GM19438 (cell line): Measurements from ENCODE around the gene DDX60.
"Not testable (repeated sequence)": the region's sequence is repeated elsewhere in the genome, so short reads cannot be mapped to it uniquely, and the experiment has no call there.

ENCODE experiments used
- ATAC-seq: cut with Tn5 transposase; IDR thresholded peaks from one replicate; pipeline ENCODE4 v1.9.1; 2021; ENCODE audit warnings: low read depth; ENCODE audit not compliant: unreplicated experiment

The DDX60 gene

DNA sequence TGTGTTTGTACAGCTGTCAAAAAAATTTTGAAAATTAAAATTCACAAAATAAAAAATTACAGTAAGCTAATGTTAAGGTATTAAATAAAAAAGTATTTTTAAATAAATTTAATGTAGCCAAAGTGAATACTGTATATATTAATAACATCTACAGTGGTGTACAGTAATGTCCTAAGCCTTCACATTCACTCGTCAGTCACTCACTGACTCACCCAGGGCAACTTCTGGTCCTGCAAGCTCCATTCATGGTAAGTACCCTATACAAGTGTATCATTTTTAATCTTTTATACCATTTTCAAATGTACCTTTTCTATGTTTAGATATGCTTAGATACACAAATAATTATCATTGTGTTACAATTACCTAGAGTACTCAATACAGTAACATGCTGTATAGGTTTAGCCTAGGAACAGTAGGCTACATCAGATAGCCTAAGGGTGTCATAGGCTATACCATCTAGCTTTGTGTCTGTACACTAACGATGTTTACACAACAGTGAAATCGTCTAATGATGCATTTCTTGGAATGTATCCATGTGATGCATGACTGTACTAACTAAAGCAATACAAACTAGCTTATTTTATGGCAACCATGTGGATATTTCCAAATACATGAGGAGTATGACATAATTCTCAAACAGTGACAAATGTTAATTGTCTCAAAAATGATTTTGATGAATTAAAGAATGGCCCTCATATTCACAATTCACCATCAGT lies 13.7 kb downstream of the DDX60 start:
- no peak for ATAC-seq

DNA sequence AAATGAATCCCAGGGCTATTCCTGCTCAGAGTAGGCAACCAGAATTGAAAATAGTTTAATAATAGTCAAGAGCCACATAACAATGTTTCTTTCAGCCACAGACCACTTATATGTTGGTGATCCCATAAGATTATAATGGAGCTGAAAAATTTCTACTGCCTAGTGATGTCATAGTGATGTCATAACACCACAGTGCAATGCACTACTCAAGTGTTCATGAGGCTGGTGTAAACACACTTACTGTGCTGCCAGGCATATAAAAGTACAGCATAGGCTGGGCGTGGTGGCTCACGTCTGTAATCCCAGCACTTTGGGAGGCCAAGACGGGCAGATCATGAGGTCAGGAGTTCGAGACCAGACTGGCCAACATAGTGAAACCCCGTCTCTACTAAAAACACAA lies 15.1 kb downstream of the DDX60 start:
- not testable (repeated sequence) for ATAC-seq

- ATAC-seq = peak; percentile 80
Observed at GRCh38 chr4:168293386-168293975, 25.1 kb downstream of the DDX60 start.

DNA sequence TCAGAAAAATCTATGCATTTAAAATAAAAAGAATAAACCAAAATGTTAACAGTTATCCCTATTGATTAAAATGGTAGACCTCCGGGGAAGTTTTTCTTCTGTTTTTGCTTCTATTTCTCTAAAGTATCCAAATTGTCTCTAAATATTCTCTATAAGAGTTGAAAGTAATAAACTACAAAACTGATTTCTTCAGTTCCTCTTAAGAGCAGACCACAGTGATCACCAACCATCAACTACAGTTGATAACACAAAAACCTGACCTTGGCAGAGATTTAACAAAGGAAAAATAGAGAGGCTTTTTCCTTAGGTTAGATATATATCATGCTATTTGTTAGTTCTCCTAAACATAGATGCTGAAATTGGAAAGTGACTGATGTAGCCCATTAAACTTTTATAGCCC lies 27.3 kb downstream of the DDX60 start:
- no peak for ATAC-seq

DNA sequence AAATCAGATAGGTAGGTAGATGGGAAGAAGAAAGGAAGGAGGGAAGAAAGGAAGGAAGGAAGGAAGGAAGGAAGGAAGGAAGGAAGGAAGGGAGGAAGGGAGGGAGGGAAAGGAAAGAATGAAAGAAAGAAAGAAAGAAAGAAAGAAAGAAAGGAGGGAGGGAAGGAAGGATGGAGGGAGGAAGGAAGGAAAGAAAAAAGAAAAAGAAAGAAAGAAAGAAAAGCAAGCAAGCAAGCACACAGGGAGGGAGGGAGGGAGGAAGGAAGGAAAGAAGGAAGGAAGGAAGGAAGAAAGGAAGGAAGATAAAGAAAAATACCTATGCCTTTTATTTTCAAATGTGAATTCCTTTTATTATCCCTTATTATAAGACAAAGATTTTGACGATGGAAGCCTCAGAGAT lies 32.7 kb downstream of the DDX60 start:
- not testable (repeated sequence) for ATAC-seq

- ATAC-seq = no peak
Observed at GRCh38 chr4:168279556-168279955, 39.0 kb downstream of the DDX60 start.

DNA sequence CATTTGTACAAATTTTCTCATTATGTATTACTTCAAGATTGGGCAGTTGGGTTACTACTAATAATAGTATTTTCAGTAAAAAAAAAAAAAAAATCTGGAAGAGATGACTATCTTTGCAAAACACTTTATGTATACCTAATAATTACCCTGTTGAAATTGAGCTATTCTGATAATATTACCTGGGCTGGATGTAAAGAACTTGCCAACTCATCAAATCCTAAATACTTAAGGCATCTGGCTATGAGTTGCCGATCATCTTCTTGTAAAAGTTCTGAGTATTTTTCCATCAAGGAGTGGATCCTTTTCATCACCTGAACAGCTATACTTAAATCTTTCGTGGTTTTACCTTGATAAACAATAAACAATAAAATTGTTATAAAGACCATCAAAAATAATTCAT lies 42.7 kb downstream of the DDX60 start:
- ATAC-seq = no peak

GRCh38 chr4:168274871-168275270 lies 43.7 kb downstream of the DDX60 start:
- no peak for ATAC-seq

- ATAC-seq = no peak
Observed at GRCh38 chr4:168273838-168274237, 44.7 kb downstream of the DDX60 start.

DNA sequence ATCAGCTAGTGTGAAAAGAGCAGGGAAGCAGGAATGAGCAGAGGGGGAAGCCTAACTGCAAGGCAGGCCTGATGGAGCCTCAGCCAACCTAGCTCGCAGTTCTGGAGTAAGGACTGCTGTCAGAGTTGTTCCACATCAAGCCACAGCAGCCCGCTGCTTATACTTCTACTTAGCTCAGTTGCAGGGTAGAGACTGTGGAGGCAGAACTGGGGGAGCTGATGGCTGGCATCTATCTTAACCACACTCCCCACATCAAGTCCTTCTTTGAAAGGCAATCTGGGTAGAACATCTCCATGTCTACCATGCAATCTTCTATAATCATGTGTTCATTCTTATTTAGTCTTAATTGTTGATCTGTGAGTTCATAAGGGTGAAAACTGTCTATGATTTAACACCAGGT lies 46.1 kb downstream of the DDX60 start:
- no peak for ATAC-seq

DNA sequence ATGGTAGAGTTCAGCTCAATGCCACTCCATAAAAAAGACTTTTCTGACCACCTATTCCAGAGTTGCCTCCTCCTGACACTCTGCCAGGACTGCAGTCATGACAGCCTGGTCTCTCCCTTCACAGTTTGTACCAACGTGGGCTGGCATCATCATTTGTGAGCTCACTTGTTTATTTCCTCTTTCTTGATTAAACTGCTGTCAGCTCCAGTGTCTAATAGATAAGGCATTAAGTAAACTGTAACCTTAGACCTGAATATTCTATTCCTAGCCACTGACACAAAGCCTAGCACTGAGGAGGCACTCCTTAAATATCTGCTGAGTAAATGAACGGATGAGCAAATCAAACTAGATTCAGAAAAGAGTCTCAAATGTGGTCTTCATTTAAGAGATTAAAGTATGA lies 48.7 kb downstream of the DDX60 start:
- no peak for ATAC-seq

- no peak for ATAC-seq
Observed at GRCh38 chr4:168265327-168265726, 53.2 kb downstream of the DDX60 start.

GRCh38 chr4:168264903-168265302 lies 53.6 kb downstream of the DDX60 start:
- no peak for ATAC-seq

- ATAC-seq = no peak
Observed at GRCh38 chr4:168263039-168263438, 55.5 kb downstream of the DDX60 start.

DNA sequence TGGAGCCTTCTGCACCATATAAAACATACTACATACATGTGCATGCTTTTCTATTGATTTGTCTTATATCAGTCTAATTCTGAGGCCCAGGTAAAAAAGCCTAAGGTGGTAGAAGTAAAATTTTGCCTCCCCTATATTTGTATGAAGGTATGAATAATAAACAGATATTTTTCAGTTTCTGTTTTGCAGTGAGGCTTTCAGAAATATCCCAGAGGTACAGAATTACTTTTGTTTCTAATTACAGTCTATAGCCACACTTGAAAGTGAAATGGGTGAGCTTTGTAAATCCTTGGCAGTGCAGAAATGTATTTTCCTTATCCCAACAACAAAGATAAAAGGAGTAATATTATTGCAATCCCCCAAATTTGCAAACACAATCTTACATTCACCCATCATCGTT lies 59.5 kb downstream of the DDX60 start:
- ATAC-seq = peak; percentile 83

- ATAC-seq = no peak
Observed at GRCh38 chr4:168257768-168258167, 60.8 kb downstream of the DDX60 start.

DNA sequence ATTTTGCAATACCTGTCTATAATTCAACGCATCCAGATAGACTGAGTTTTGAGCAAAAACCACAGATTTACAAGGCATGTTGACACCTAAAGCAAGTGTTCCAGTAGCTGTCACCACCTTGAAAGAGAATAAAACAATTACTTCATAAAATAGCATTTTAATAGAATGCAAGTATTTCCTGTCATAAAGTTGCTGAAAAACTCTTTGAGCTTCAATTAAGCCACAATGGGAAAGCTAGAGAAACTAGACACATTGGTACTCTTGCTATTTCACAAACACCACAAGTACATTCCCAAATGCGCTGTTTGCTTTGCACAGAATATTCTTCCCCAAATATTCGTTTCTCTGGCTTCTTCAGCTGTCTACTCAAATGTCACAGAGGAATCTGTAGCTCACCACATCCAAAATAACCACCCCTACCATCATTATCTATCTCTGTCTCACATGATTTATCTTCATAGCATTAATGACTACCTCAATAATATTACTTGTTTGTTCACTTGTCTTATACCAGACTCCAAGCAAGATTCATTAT lies 70.3 kb downstream of the DDX60 start:
- ATAC-seq = no peak

DNA sequence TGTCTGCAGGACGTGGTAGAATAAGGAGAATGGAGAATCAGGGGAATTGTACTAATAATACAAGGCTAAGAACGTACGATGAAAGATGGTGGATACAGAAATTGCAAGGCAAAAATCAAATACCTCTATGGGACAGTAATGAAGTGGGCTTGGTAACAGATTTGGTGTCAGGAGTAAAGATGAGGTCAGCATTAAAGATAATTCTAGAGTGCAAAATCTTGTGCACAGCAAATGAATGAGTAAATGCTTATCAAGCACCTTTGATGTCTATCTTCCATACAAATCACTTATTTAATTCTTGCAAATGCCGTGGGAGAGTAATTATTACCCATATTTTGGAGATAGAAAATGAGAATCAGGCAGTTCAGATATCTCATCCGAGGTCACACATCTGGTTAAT lies 70.9 kb downstream of the DDX60 start:
- no peak for ATAC-seq

DNA sequence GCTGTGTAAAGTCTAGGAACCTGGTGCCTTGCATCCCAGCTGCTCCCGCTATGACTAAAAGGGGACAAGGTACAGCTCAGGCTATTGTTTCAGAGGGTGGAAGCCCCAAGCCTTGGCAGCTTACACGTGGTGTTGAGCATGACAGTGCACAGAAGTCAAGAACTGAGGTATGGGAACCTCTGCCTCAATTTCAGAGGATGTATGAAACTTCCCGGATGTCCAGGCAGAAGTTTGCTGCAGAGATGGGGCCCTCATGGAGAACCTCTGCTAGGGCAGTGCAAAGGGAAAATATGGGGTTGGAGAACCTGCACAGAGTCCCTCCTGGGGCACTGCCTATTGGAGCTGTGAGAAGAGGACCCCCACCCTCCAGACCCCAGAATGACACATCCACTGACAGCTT lies 76.6 kb downstream of the DDX60 start:
- no peak for ATAC-seq

- ATAC-seq = no peak
Observed at GRCh38 chr4:168240821-168241220, 77.7 kb downstream of the DDX60 start.

DNA sequence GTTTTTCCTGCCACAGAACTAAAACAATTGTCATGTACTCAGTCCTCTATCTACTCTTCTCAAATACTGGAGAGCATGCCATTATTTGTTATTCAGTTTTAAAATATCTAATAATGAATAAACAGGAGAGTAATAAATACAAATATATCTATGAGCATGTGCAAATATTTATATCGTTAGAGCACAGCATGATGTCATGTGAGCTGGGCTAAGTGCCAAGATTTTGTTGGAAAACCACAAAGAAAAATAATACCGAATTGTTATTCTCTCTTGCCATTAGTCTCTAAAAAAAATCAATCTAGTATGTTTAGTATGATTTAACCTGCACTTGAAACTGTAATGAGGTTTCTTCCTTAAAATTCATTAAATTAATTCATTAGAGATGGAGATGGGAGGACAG lies 97.3 kb downstream of the DDX60 start:
- no peak for ATAC-seq

GRCh38 chr4:168220893-168221292 lies 97.7 kb downstream of the DDX60 start:
- ATAC-seq = no peak
